NCI-H2227 treated with DMSO at 0.1 percent for 48 hours (cell line): Measurements from ENCODE around the gene CAPN8.
"Not testable (repeated sequence)": the region's sequence is repeated elsewhere in the genome, so short reads cannot be mapped to it uniquely, and the experiment has no call there.

Experiments
- DNase-seq: peaks from one replicate; lab custom pipeline; 2025; lab: John Stamatoyannopoulos, UW

The CAPN8 gene

GRCh38 chr1:223525957-223526356 lies 139.5 kb downstream of the CAPN8 start:
- no peak for DNase-seq

- DNase-seq: no peak
Measured at GRCh38 chr1:223525546-223525945, 140.0 kb downstream of the CAPN8 start.

GRCh38 chr1:223524930-223525451 lies 140.5 kb downstream of the CAPN8 start:
- no peak for DNase-seq

- no peak for DNase-seq
Measured at GRCh38 chr1:223521150-223521549, 144.4 kb downstream of the CAPN8 start.

- DNase-seq: no peak
Measured at GRCh38 chr1:223520200-223520599, 145.3 kb downstream of the CAPN8 start.

- no peak for DNase-seq
Measured at GRCh38 chr1:223519116-223519515, 146.4 kb downstream of the CAPN8 start.

GRCh38 chr1:223518553-223518952 lies 146.9 kb downstream of the CAPN8 start:
- DNase-seq: not testable (repeated sequence)

- DNase-seq: no peak
Measured at GRCh38 chr1:223515926-223516325, 149.6 kb downstream of the CAPN8 start.

GRCh38 chr1:223515421-223515820 lies 150.1 kb downstream of the CAPN8 start:
- no peak for DNase-seq

GRCh38 chr1:223514644-223515043 lies 150.9 kb downstream of the CAPN8 start:
- no peak for DNase-seq

- DNase-seq: no peak
Measured at GRCh38 chr1:223513309-223513708, 152.2 kb downstream of the CAPN8 start.

- DNase-seq: no peak
Measured at GRCh38 chr1:223512057-223512456, 153.4 kb downstream of the CAPN8 start.

GRCh38 chr1:223508796-223509195 lies 156.7 kb downstream of the CAPN8 start:
- no peak for DNase-seq

GRCh38 chr1:223504741-223505140 lies 160.8 kb downstream of the CAPN8 start:
- DNase-seq: no peak

- DNase-seq: no peak
Measured at GRCh38 chr1:223503348-223503747, 162.2 kb downstream of the CAPN8 start.

- no peak for DNase-seq
Measured at GRCh38 chr1:223500560-223501425, 164.7 kb downstream of the CAPN8 start.

- DNase-seq: no peak
Measured at GRCh38 chr1:223496883-223497282, 168.6 kb downstream of the CAPN8 start.

- no peak for DNase-seq
Measured at GRCh38 chr1:223494926-223495645, 170.4 kb downstream of the CAPN8 start.

GRCh38 chr1:223492044-223492443 lies 173.5 kb downstream of the CAPN8 start:
- DNase-seq: no peak
